Gastroesophageal sphincter (tissue), 3 donors: Measurements from ENCODE around the gene TJP3.

Experiments
- EP300 ChIP-seq: sonication (generic); formaldehyde crosslinking; IDR thresholded peaks from one replicate; pipeline ENCODE4 v1.6.1; 2017; ENCODE audit warnings: antibody characterized with exemption, mild to moderate bottlenecking
- POLR2A ChIP-seq, 2 donors: fragments of 450-650 bp; IDR thresholded peaks; one replicate each; pipeline ENCODE4 v1.6.1; 2017; ENCODE audit warnings: antibody characterized with exemption in 2 of 2, mild to moderate bottlenecking in 2 of 2, moderate library complexity in 1 of 2
- POLR2AphosphoS5 ChIP-seq: sonication (generic); formaldehyde crosslinking; IDR thresholded peaks from one replicate; pipeline ENCODE4 v1.6.1; 2017; ENCODE audit warnings: antibody characterized with exemption
- TF ChIP-seq, protein P1 (sequence below), 4 experiments: fragments of 200-600 bp in 2 of 4; fragments of 450-650 bp in 2 of 4; sonication (generic) in 1 of 4; IDR thresholded peaks; one replicate each; pipeline ENCODE4 v1.5.1; 2017 to 2019; ENCODE audit warnings: antibody characterized with exemption in 4 of 4, mild to moderate bottlenecking in 2 of 4, moderate library complexity in 2 of 4

DNA sequence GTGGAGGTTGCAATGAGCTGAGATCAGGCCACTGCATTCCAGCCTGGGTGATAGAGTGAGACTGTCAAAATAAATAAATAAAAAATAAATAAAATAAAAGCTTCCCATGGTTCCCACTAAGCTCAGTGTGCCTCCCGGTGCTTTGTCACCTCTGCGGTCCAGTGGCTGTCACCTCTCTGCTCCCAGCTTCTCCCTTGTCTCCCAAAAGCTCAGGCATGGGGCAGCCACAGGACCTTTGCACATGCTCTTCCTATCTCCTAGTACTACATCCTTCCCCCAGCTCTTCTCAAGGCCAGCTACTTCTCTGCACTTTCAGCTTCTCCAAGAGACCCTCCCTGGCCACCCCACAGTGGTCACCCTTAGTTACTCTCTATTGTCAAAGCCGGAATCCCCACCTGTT is 85.6 kb downstream of the TJP3 start:
- TF ChIP-seq, protein P1, sequence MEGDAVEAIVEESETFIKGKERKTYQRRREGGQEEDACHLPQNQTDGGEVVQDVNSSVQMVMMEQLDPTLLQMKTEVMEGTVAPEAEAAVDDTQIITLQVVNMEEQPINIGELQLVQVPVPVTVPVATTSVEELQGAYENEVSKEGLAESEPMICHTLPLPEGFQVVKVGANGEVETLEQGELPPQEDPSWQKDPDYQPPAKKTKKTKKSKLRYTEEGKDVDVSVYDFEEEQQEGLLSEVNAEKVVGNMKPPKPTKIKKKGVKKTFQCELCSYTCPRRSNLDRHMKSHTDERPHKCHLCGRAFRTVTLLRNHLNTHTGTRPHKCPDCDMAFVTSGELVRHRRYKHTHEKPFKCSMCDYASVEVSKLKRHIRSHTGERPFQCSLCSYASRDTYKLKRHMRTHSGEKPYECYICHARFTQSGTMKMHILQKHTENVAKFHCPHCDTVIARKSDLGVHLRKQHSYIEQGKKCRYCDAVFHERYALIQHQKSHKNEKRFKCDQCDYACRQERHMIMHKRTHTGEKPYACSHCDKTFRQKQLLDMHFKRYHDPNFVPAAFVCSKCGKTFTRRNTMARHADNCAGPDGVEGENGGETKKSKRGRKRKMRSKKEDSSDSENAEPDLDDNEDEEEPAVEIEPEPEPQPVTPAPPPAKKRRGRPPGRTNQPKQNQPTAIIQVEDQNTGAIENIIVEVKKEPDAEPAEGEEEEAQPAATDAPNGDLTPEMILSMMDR (IDR thresholded peaks at IDR 0.05): no peak
- TF ChIP-seq POLR2AphosphoS5 (no peak), POLR2A (IDR thresholded peaks at IDR 0.05) (no peak), EP300 (no peak)
